ENCODE data around the gene NCKAP5L.

The NCKAP5L gene

GRCh38 chr12:49766115-49766455, 62.1 kb downstream of the NCKAP5L start:
- no peak for TF ChIP-seq CTCF (IDR thresholded peaks at IDR 0.05; ENCODE audit: extremely low read depth, insufficient read depth, missing control alignments)
- DNase-seq (ENCODE audit: low spot score), result no peak
- in situ Hi-C loops (cut with MboI; ENCODE audit: low pct_unique_long_range_greater_than_20kb, low sequenced_read_pairs, unreplicated experiment), result no loop called here

- no peak for TF ChIP-seq CTCF (IDR thresholded peaks at IDR 0.05; ENCODE audit: extremely low read depth, insufficient read depth, missing control alignments)
- in situ Hi-C loops (cut with MboI; ENCODE audit: low pct_unique_long_range_greater_than_20kb, low sequenced_read_pairs, unreplicated experiment), result no loop called here
- DNase-seq (ENCODE audit: low spot score), result no peak
These were observed 64.1 kb downstream of the NCKAP5L start for GRCh38 chr12:49764126-49764525.

GRCh38 chr12:49763006-49763591, 65.1 kb downstream of the NCKAP5L start:
- DNase-seq (ENCODE audit: low spot score), result peak; percentile 61
- TF ChIP-seq CTCF (IDR thresholded peaks at IDR 0.05; ENCODE audit: extremely low read depth, insufficient read depth, missing control alignments), result peak; percentile 82
- in situ Hi-C loops (cut with MboI; ENCODE audit: low pct_unique_long_range_greater_than_20kb, low sequenced_read_pairs, unreplicated experiment), result no loop called here

- in situ Hi-C loops (cut with MboI; ENCODE audit: low pct_unique_long_range_greater_than_20kb, low sequenced_read_pairs, unreplicated experiment), result no loop called here
- DNase-seq (ENCODE audit: low spot score), result no peak
- no peak for TF ChIP-seq CTCF (IDR thresholded peaks at IDR 0.05; ENCODE audit: extremely low read depth, insufficient read depth, missing control alignments)
These were observed 65.8 kb downstream of the NCKAP5L start for GRCh38 chr12:49762468-49762847.

GRCh38 chr12:49761677-49762467, 66.3 kb downstream of the NCKAP5L start:
- in situ Hi-C loops (cut with MboI; ENCODE audit: low pct_unique_long_range_greater_than_20kb, low sequenced_read_pairs, unreplicated experiment), result no loop called here
- no peak for TF ChIP-seq CTCF (IDR thresholded peaks at IDR 0.05; ENCODE audit: extremely low read depth, insufficient read depth, missing control alignments)
- DNase-seq (ENCODE audit: low spot score), result no peak

- no peak for TF ChIP-seq CTCF (IDR thresholded peaks at IDR 0.05; ENCODE audit: extremely low read depth, insufficient read depth, missing control alignments)
- in situ Hi-C loops (cut with MboI; ENCODE audit: low pct_unique_long_range_greater_than_20kb, low sequenced_read_pairs, unreplicated experiment), result no loop called here
- no peak for DNase-seq (ENCODE audit: low spot score)
These were observed 77.2 kb downstream of the NCKAP5L start for GRCh38 chr12:49750996-49751393.
